ENCODE data around the gene ZNF626. TPM values are rescaled to one million over a fixed set of nuclear protein-coding genes. Genes with fewer than 3 reads are reported as not detected.
"Not testable (repeated sequence)": the region's sequence is repeated elsewhere in the genome, so short reads cannot be mapped to it uniquely, and the experiment has no call there.

The ZNF626 gene
- total and polyA plus RNA-seq, 11 donors = 2.2 to 14.8 (median 9.3) TPM

GRCh38 chr19:20664901-20665781 is 3.8 kb upstream of the ZNF626 start:
- peak in 4 of 5 donors; percentile 21 to 70 (median 30) for DNase-seq
- Histone ChIP-seq H3K4me3 (peak overlapping the region in 9 of 12 donors; percentile 5 to 49 (median 28)), H3K36me3 (no peaks in the 10 kb centered on the region), H3K27ac (peak overlapping the region; percentile 11 to 81 (median 56)), H3K9me3 (no peaks in the 10 kb centered on the region), H3K4me1 (peaks cover 0 to 15% (median 5%) of the 10 kb centered on the region in 12 donors), H3K27me3 (no peaks in the 10 kb centered on the region)
- 46 to 61% (median 52%) methylated on average over 16 to 22 of the region's 22 CpGs for WGBS, 4 donors
- ATAC-seq = peak in 1 of 4 donors; percentile 19
- TF ChIP-seq CTCF (IDR thresholded peaks at IDR 0.05) (no peak), POLR2A (IDR thresholded peaks at IDR 0.05) (no peak)
- intact Hi-C loops (cut with DNase I) = loop anchor here in 4 of 10 donors (5.0 to 10.0 kb wide), 5 partner anchors 98 to 257 kb away; partner anchors contain the start of genes ZNF66 (in 2 of the 4), ZNF737 (in 2 of the 4) and ZNF85 (in 1 of the 4)

- intact Hi-C loops (cut with DNase I) = loop anchor here in 4 of 10 donors (5.0 to 10.0 kb wide), 5 partner anchors 97 to 258 kb away; partner anchors contain the start of genes ZNF66 (in 2 of the 4), ZNF737 (in 2 of the 4) and ZNF85 (in 1 of the 4)
- WGBS, 4 donors = 70 to 85% (median 72%) methylated on average over 8 to 10 of the region's 10 CpGs
- H3K4me1 ChIP-seq = peaks cover 0 to 21% (median 12%) of the 10 kb centered on the region in 12 donors
- not testable (repeated sequence) for DNase-seq, H3K36me3 ChIP-seq, H3K27me3 ChIP-seq, H3K9me3 ChIP-seq, ATAC-seq
- peak overlapping the region in 1 of 12 donors; percentile 46 for H3K4me3 ChIP-seq
- peak overlapping the region in 6 of 12 donors; percentile 33 to 81 (median 67) for H3K27ac ChIP-seq
Measured at GRCh38 chr19:20664475-20664874, 3.1 kb upstream of the ZNF626 start.

- no peaks in the 10 kb centered on the region for H3K27me3 ChIP-seq
- no peak overlapping the region for H3K4me3 ChIP-seq
- peaks cover 0 to 39% (median 26%) of the 10 kb centered on the region in 12 donors for H3K4me1 ChIP-seq
- WGBS, 4 donors = 81 to 96% (median 94%) methylated on average over 7 of the region's 7 CpGs
- ATAC-seq (no peak), DNase-seq (no peak)
- intact Hi-C loops (cut with DNase I) = loop anchor here in 4 of 10 donors (5.0 to 10.0 kb wide), 5 partner anchors 95 to 260 kb away; partner anchors contain the start of genes ZNF66 (in 2 of the 4), ZNF737 (in 2 of the 4) and ZNF85 (in 1 of the 4)
- peaks cover 0 to 13% (median 3%) of the 10 kb centered on the region in 9 donors for H3K36me3 ChIP-seq
- no peak overlapping the region for H3K27ac ChIP-seq
- peaks cover 0 to 5% (median 0%) of the 10 kb centered on the region in 12 donors for H3K9me3 ChIP-seq
- TF ChIP-seq POLR2A (IDR thresholded peaks at IDR 0.05) (no peak), CTCF (IDR thresholded peaks at IDR 0.05) (no peak)
Measured at GRCh38 chr19:20662421-20663105, 1.2 kb upstream of the ZNF626 start.

DNA sequence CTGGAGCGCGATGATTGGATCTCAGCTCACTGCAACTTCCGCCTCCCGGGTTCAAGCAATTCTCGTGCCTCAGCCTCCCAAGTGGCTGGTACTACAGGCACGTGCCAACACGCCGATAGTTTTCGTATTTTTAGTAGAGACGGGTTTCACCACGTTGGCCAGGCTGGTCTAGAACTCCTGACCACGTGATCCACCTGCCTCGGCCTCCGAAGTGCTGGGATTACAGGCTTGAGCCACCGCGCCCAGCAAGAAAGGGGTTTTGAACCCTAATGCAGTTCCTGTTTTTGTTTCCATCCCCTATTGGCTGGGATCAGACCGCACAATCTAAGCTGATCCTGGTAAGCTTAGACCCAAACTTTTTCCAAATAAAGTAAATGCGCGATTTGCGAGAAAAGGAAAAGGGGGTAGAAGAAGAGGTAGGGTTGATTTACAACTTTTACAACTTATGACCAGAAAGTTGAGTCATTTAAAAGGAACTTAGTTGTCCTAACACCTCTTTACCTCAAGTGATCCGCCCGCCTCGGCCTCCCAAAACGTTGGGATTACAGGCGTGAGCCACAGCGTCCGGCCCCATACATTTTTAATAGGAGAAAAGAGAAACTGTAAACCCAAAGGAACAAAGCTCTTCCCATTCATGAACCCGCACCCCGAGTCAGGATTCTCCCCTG is 764 bp downstream of the ZNF626 start:
- H3K36me3 ChIP-seq = peaks cover 0 to 24% (median 8%) of the 10 kb centered on the region in 9 donors
- H3K9me3 ChIP-seq = peaks cover 0 to 17% (median 0%) of the 10 kb centered on the region in 12 donors
- H3K4me1 ChIP-seq = peaks cover 0 to 55% (median 26%) of the 10 kb centered on the region in 12 donors
- DNase-seq (no peak), ATAC-seq (peak in 1 of 4 donors; percentile 13)
- H3K27me3 ChIP-seq = no peaks in the 10 kb centered on the region
- peak overlapping the region; percentile 51 to 89 (median 86) for H3K27ac ChIP-seq
- H3K4me3 ChIP-seq = peak overlapping the region; percentile 66 to 93 (median 80)
- intact Hi-C loops (cut with DNase I) = loop anchor here in 5 of 10 donors (2.0 to 10.0 kb wide), 7 partner anchors 93 to 262 kb away; partner anchors contain the start of genes ZNF737 (in 4 of the 5), ZNF66 (in 3 of the 5) and ZNF85 (in 1 of the 5)
- 13 to 22% (median 17%) methylated on average over 29 of the region's 29 CpGs for WGBS, 4 donors
- TF ChIP-seq POLR2A (IDR thresholded peaks at IDR 0.05) = no peak
- TF ChIP-seq CTCF (IDR thresholded peaks at IDR 0.05) = no peak
